IMR-90 (cell line): Measurements from ENCODE around the gene SH3RF1. TPM values are rescaled to one million over a fixed set of nuclear protein-coding genes. Genes with fewer than 3 reads are reported as not detected.

ENCODE experiments used
- ATAC-seq: fragments of 200-7000 bp; cut with Tn5 transposase; 2 replicates; pipeline ENCODE4 v1.9.1; 2020; ENCODE audit warnings: low read depth, mild to moderate bottlenecking, moderate library complexity
- BruUV-seq: library from RNA; stranded (reverse); fragments of 400-500 nt; replicated peaks from 2 replicates; lab custom pipeline; 2021; lab: Mats Ljungman, UMichigan
- CTCF ChIA-PET: fragments of 300-600 bp; formaldehyde crosslinking; extraction: SDS; loops from one replicate; lab custom pipeline; 2021; ENCODE audit warnings: antibody characterized with exemption; lab: Yijun Ruan, JAX
- POLR2A ChIA-PET: fragments of 300-600 bp; sonication (Branson Sonifier 250); formaldehyde crosslinking; loops from one replicate; lab custom pipeline; 2022; ENCODE audit warnings: antibody characterized with exemption; ENCODE audit not compliant: unreplicated experiment; lab: Charles Lee
- DNase-seq: peaks from one replicate; pipeline ENCODE4 v3.0.0; 2013
- H2AFZ ChIP-seq: replicated peaks from 2 replicates; pipeline ENCODE3; 2013; ENCODE audit warnings: low read length, mild to moderate bottlenecking; ENCODE audit not compliant: poor library complexity
- H2AK5ac ChIP-seq: 2 replicates; pipeline ENCODE4 v1.6.1; 2013; ENCODE audit warnings: low read depth, low read length, inconsistent platforms
- H2AK9ac ChIP-seq: replicated peaks from 2 replicates; pipeline ENCODE3; 2013; ENCODE audit warnings: mild to moderate bottlenecking, low read depth, low read length, moderate library complexity; ENCODE audit not compliant: poor library complexity
- H2BK120ac ChIP-seq: 2 replicates; pipeline ENCODE4 v1.6.1; 2013; ENCODE audit warnings: low read depth, low read length, inconsistent platforms
- H2BK15ac ChIP-seq: 3 replicates; pipeline ENCODE4 v1.6.1; 2013; ENCODE audit warnings: low read depth, low read length, inconsistent platforms
- H2BK20ac ChIP-seq: 2 replicates; pipeline ENCODE4 v1.6.1; 2013; ENCODE audit warnings: low read depth, mild to moderate bottlenecking, inconsistent platforms, low read length, moderate library complexity
- H2BK5ac ChIP-seq: 2 replicates; pipeline ENCODE4 v1.6.1; 2013; ENCODE audit warnings: mild to moderate bottlenecking, low read depth, low read length, inconsistent platforms; ENCODE audit not compliant: poor library complexity, severe bottlenecking
- H3K14ac ChIP-seq: replicated peaks from 2 replicates; pipeline ENCODE4 v1.6.1; 2013; ENCODE audit warnings: low read depth, low read length, inconsistent platforms
- H3K18ac ChIP-seq: 2 replicates; pipeline ENCODE4 v1.6.1; 2013; ENCODE audit warnings: low read depth, low read length, control low read depth
- H3K23ac ChIP-seq: 2 replicates; pipeline ENCODE4 v1.6.1; 2013; ENCODE audit warnings: low read depth, low read length, inconsistent platforms
- H3K27ac ChIP-seq: 2 replicates; pipeline ENCODE4 v1.5.1; 2013; ENCODE audit warnings: mild to moderate bottlenecking, control low read depth, low read length; ENCODE audit not compliant: insufficient read depth
- H3K27me3 ChIP-seq: 2 replicates; pipeline ENCODE4 v1.6.1; 2013; ENCODE audit warnings: low read length; ENCODE audit not compliant: control insufficient read depth, insufficient read depth
- H3K36me3 ChIP-seq: 2 replicates; pipeline ENCODE4 v1.6.1; 2013; ENCODE audit warnings: low read length, mixed read lengths; ENCODE audit not compliant: control insufficient read depth, insufficient read depth
- H3K4ac ChIP-seq: 2 replicates; pipeline ENCODE4 v1.6.1; 2013; ENCODE audit warnings: low read depth, low read length, inconsistent platforms
- H3K4me1 ChIP-seq: 2 replicates; pipeline ENCODE4 v1.6.1; 2013; ENCODE audit warnings: low read length, mixed read lengths; ENCODE audit not compliant: control insufficient read depth, insufficient read depth
- H3K4me2 ChIP-seq: 2 replicates; pipeline ENCODE4 v1.6.1; 2013; ENCODE audit warnings: low read depth, mild to moderate bottlenecking, control low read depth, low read length, moderate library complexity
- H3K4me3 ChIP-seq: 2 replicates; pipeline ENCODE4 v1.5.1; 2013; ENCODE audit warnings: low read depth, mild to moderate bottlenecking, control low read depth, low read length, moderate library complexity; ENCODE audit not compliant: insufficient read depth
- H3K56ac ChIP-seq: 2 replicates; pipeline ENCODE4 v1.6.1; 2013; ENCODE audit warnings: low read length, inconsistent platforms; ENCODE audit not compliant: insufficient read depth; ENCODE audit errors: extremely low read depth
- H3K79me1 ChIP-seq, 2 experiments: 2 replicates each; pipeline ENCODE4 v1.6.1; 2013; ENCODE audit warnings: low read length in 2 of 2, inconsistent platforms in 1 of 2, low read depth in 1 of 2
- H3K9ac ChIP-seq: 2 replicates; pipeline ENCODE4 v1.6.1; 2013; ENCODE audit warnings: low read depth, low read length, control low read depth
- H3K9me1 ChIP-seq: 2 replicates; pipeline ENCODE4 v1.6.1; 2013; ENCODE audit warnings: low read length, inconsistent platforms; ENCODE audit not compliant: insufficient read depth
- H3K9me3 ChIP-seq: 2 replicates; pipeline ENCODE4 v1.6.1; 2013; ENCODE audit warnings: low read length; ENCODE audit not compliant: control insufficient read depth, insufficient read depth
- H4K20me1 ChIP-seq: 2 replicates; pipeline ENCODE4 v1.6.1; 2013; ENCODE audit warnings: low read length, inconsistent platforms; ENCODE audit not compliant: insufficient read depth
- H4K5ac ChIP-seq: 2 replicates; pipeline ENCODE4 v1.6.1; 2013; ENCODE audit warnings: mild to moderate bottlenecking, low read depth, low read length, control low read depth
- H4K8ac ChIP-seq, 2 experiments: 2 replicates each; pipeline ENCODE4 v1.6.1; 2013; ENCODE audit warnings: low read depth in 2 of 2, low read length in 2 of 2, control low read depth in 1 of 2, inconsistent platforms in 1 of 2
- H4K91ac ChIP-seq: 2 replicates; pipeline ENCODE4 v1.6.1; 2013; ENCODE audit warnings: low read depth, low read length, inconsistent platforms; ENCODE audit not compliant: insufficient read depth
- BHLHE40 ChIP-seq: fragments of 150-350 bp; IDR thresholded peaks from 2 replicates; pipeline ENCODE4 v1.6.1; 2016; ENCODE audit warnings: mild to moderate bottlenecking, low read depth, low read length
- CEBPB ChIP-seq: IDR thresholded peaks from 2 replicates; pipeline ENCODE4 v1.6.1; 2012; ENCODE audit warnings: low read depth, low read length, improper control_type of control experiment
- FOS ChIP-seq: fragments of 150-350 bp; IDR thresholded peaks from 2 replicates; pipeline ENCODE4 v1.6.1; 2016; ENCODE audit warnings: low read depth, low read length
- MAFK ChIP-seq: IDR thresholded peaks from 2 replicates; pipeline ENCODE4 v1.6.1; 2012; ENCODE audit warnings: low read depth, low read length, improper control_type of control experiment
- MAZ ChIP-seq: IDR thresholded peaks from 2 replicates; pipeline ENCODE4 v1.6.1; 2012; ENCODE audit warnings: low read depth, mild to moderate bottlenecking, low read length, improper control_type of control experiment, moderate library complexity, borderline replicate concordance
- MXI1 ChIP-seq: IDR thresholded peaks from 2 replicates; pipeline ENCODE4 v1.6.1; 2012; ENCODE audit warnings: low read depth, mild to moderate bottlenecking, low read length, moderate library complexity, borderline replicate concordance
- NFE2L2 ChIP-seq: fragments of 150-350 bp; IDR thresholded peaks from 2 replicates; pipeline ENCODE4 v1.6.1; 2016; ENCODE audit warnings: low read depth, mild to moderate bottlenecking, low read length
- POLR2A ChIP-seq: IDR thresholded peaks from 2 replicates; pipeline ENCODE4 v1.6.1; 2012; ENCODE audit warnings: mild to moderate bottlenecking, low read depth, low read length
- RAD21 ChIP-seq: IDR thresholded peaks from 2 replicates; pipeline ENCODE4 v1.6.1; 2012; ENCODE audit warnings: low read length, improper control_type of control experiment
- RCOR1 ChIP-seq: IDR thresholded peaks from 2 replicates; pipeline ENCODE4 v1.6.1; 2012; ENCODE audit warnings: mild to moderate bottlenecking, low read length, improper control_type of control experiment; ENCODE audit not compliant: insufficient replicate concordance
- RFX5 ChIP-seq: IDR thresholded peaks from 2 replicates; pipeline ENCODE4 v1.8.0; 2012; ENCODE audit warnings: low read depth, mild to moderate bottlenecking, low read length, moderate library complexity
- WGBS, 2 experiments: methylation state at CpG; one replicate each; pipeline versions ENCODE4 v1.1.5 to v1.1.7; 2013; ENCODE audit warnings: missing lambda C conversion rate in 2 of 2; ENCODE audit not compliant: insufficient read length in 1 of 2; ENCODE audit errors: extremely low coverage in 2 of 2; 5-methylcytosine and 5-hydroxymethylcytosine counted together
- dilution Hi-C: fragments of 300-500 bp; cut with HindIII; formaldehyde crosslinking; loops from one replicate; pipeline ENCODE4 v1.14.3; 2018; ENCODE audit warnings: low sequenced_read_pairs; ENCODE audit not compliant: unreplicated experiment
- in situ Hi-C: fragments of 300-500 bp; cut with MboI; formaldehyde crosslinking; loops from 3 replicates; pipeline ENCODE4 v1.14.3; 2019; ENCODE audit warnings: low sequenced_read_pairs, inconsistent platforms, mixed read lengths
- intact Hi-C: fragments of 100-400 bp; cut with micrococcal nuclease; formaldehyde crosslinking; loops from 2 replicates; pipeline ENCODE4 v1.10.0; 2022
- polyA plus RNA-seq, 3 experiments: library from polyadenylated mRNA; depleted of rRNA; stranded (reverse); fragments of >200 nt; gene quantifications; 2 replicates each; pipeline ENCODE4 v1.2.3, GENCODE V29; 2012; ENCODE audit warnings: low replicate concordance in 1 of 3
- total RNA-seq: library from RNA; depleted of rRNA; stranded (reverse); fragments of >200 nt; gene quantifications from 2 replicates; pipeline ENCODE4 v1.2.3, GENCODE V29; 2012
- TF ChIP-seq, protein P1 (sequence below): conservative IDR thresholded peaks from 2 replicates; pipeline ENCODE4 v1.5.1; 2012; ENCODE audit warnings: mild to moderate bottlenecking, low read depth, low read length, improper control_type of control experiment
- TF ChIP-seq, protein P2 (sequence below): fragments of 150-350 bp; IDR thresholded peaks from 2 replicates; pipeline ENCODE4 v1.6.1; 2016; ENCODE audit warnings: low read depth, mild to moderate bottlenecking, low read length, moderate library complexity, borderline replicate concordance

Gene SH3RF1
- total and polyA plus RNA-seq, 2 of the 4 experiments (the other 2 are of a cell fraction): 22.0 to 29.8 TPM

DNA sequence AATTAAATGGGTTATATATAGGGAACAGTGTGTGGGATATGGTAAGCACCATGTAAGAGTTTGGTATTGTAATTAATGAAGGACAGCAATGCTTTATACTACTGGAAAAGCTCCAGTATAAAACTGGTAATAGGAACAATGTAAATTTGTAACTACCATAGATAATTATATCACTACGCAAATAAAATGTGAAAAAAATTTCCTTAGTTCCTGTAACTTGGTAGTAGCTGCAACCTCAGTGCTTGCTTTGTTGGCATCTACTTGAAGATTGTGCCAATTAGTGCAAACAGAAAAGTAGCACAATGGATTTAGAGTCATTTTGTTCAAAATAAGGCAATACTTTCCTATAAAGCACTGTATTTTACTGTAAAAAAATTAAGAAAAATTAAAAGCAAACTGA lies 34.4 kb upstream of the SH3RF1 start:
- Histone ChIP-seq H3K27me3 (no peaks in the 10 kb centered on the region), H4K8ac (no peak overlapping the region), H2AFZ (no peak overlapping the region), H2BK120ac (no peak overlapping the region), H3K79me1 (no peaks in the 10 kb centered on the region), H2BK5ac (no peak overlapping the region), H3K9ac (no peak overlapping the region), H4K91ac (no peak overlapping the region), H3K4me2 (no peak overlapping the region), H2BK20ac (no peak overlapping the region), H2AK9ac (no peak overlapping the region), H3K36me3 (no peaks in the 10 kb centered on the region), H3K4me3 (no peak overlapping the region), H4K5ac (no peak overlapping the region), H3K9me3 (no peaks in the 10 kb centered on the region), H3K4me1 (0 out of 2 replicates have a peak, but pooled peaks cover 6% of the 10 kb centered on the region), H3K23ac (no peak overlapping the region), H2AK5ac (no peak overlapping the region), H3K14ac (no peak overlapping the region), H3K4ac (no peak overlapping the region), H2BK15ac (no peak overlapping the region), H3K27ac (no peak overlapping the region), H3K18ac (no peak overlapping the region), H4K20me1 (no peaks in the 10 kb centered on the region), H3K9me1 (peaks cover 5% of the 10 kb centered on the region; the same call in 1 of the 2 replicates), H3K56ac (no peak overlapping the region)
- intact Hi-C loops (no loop called here), dilution Hi-C loops (no loop called here), in situ Hi-C loops (no loop called here)
- DNase-seq (no peak), ATAC-seq (no peak)
- CTCF ChIA-PET: interaction anchor here (0.6 to 0.7 kb wide), 2 partner anchors 48 to 179 kb away, joined by 3 to 6 read pairs; no protein-coding TSS in a partner anchor
- POLR2A ChIA-PET: no interaction called here
- no CpG with 5 or more reads among the region's 1 CpG for WGBS, 2 experiments
- no TSS peak for BruUV-seq
- TF ChIP-seq, protein P1, sequence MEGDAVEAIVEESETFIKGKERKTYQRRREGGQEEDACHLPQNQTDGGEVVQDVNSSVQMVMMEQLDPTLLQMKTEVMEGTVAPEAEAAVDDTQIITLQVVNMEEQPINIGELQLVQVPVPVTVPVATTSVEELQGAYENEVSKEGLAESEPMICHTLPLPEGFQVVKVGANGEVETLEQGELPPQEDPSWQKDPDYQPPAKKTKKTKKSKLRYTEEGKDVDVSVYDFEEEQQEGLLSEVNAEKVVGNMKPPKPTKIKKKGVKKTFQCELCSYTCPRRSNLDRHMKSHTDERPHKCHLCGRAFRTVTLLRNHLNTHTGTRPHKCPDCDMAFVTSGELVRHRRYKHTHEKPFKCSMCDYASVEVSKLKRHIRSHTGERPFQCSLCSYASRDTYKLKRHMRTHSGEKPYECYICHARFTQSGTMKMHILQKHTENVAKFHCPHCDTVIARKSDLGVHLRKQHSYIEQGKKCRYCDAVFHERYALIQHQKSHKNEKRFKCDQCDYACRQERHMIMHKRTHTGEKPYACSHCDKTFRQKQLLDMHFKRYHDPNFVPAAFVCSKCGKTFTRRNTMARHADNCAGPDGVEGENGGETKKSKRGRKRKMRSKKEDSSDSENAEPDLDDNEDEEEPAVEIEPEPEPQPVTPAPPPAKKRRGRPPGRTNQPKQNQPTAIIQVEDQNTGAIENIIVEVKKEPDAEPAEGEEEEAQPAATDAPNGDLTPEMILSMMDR: no peak
- no peak for TF ChIP-seq RCOR1
- TF ChIP-seq RAD21: no peak
- TF ChIP-seq, protein P2, sequence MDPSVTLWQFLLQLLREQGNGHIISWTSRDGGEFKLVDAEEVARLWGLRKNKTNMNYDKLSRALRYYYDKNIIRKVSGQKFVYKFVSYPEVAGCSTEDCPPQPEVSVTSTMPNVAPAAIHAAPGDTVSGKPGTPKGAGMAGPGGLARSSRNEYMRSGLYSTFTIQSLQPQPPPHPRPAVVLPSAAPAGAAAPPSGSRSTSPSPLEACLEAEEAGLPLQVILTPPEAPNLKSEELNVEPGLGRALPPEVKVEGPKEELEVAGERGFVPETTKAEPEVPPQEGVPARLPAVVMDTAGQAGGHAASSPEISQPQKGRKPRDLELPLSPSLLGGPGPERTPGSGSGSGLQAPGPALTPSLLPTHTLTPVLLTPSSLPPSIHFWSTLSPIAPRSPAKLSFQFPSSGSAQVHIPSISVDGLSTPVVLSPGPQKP: no peak
- TF ChIP-seq POLR2A: no peak
- no peak for TF ChIP-seq BHLHE40
- no peak for TF ChIP-seq MXI1
- no peak for TF ChIP-seq MAFK
- no peak for TF ChIP-seq FOS
- TF ChIP-seq CEBPB: no peak
- no peak for TF ChIP-seq MAZ
- TF ChIP-seq NFE2L2: no peak
- TF ChIP-seq RFX5: no peak
